ENCODE results near the gene KLK8.

Gene KLK8

DNA sequence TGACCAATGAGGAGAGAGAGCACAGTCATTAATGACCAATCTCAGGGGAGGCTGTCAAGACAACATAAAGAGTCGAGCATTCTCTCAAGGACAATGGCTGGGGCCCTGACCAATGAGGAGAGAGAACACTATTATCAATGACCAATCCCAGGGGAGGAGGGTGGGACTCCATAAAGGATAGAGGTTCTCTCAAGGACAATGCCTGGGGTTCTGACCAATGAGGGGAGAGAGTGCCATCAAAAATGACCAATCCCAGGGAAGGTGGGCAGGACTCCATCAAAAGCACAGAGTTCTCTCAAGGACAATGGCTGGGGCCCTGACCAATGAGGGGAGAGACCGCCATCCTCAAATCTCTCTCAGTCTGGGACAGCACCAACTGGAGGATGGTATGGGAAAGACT lies 28.3 kb upstream of the KLK8 start:
- TF ChIP-seq SIN3A (IDR thresholded peaks at IDR 0.05; ENCODE audit: borderline replicate concordance, insufficient read depth, low read length) (no peak), FOXP2 (optimal IDR thresholded peaks at IDR 0.05; ENCODE audit: borderline replicate concordance, extremely low read depth, extremely low read length, insufficient read depth) (no peak), POLR2AphosphoS5 (IDR thresholded peaks at IDR 0.05; ENCODE audit: low read depth, low read length) (no peak), TAF1 (IDR thresholded peaks at IDR 0.05; ENCODE audit: borderline replicate concordance, insufficient read depth, low read length) (no peak)
- TF ChIP-seq, protein P1, sequence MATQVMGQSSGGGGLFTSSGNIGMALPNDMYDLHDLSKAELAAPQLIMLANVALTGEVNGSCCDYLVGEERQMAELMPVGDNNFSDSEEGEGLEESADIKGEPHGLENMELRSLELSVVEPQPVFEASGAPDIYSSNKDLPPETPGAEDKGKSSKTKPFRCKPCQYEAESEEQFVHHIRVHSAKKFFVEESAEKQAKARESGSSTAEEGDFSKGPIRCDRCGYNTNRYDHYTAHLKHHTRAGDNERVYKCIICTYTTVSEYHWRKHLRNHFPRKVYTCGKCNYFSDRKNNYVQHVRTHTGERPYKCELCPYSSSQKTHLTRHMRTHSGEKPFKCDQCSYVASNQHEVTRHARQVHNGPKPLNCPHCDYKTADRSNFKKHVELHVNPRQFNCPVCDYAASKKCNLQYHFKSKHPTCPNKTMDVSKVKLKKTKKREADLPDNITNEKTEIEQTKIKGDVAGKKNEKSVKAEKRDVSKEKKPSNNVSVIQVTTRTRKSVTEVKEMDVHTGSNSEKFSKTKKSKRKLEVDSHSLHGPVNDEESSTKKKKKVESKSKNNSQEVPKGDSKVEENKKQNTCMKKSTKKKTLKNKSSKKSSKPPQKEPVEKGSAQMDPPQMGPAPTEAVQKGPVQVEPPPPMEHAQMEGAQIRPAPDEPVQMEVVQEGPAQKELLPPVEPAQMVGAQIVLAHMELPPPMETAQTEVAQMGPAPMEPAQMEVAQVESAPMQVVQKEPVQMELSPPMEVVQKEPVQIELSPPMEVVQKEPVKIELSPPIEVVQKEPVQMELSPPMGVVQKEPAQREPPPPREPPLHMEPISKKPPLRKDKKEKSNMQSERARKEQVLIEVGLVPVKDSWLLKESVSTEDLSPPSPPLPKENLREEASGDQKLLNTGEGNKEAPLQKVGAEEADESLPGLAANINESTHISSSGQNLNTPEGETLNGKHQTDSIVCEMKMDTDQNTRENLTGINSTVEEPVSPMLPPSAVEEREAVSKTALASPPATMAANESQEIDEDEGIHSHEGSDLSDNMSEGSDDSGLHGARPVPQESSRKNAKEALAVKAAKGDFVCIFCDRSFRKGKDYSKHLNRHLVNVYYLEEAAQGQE (IDR thresholded peaks at IDR 0.05; ENCODE audit: insufficient read depth in 1 of 2, low read depth in 2 of 2, low read length in 2 of 2): no peak

DNA sequence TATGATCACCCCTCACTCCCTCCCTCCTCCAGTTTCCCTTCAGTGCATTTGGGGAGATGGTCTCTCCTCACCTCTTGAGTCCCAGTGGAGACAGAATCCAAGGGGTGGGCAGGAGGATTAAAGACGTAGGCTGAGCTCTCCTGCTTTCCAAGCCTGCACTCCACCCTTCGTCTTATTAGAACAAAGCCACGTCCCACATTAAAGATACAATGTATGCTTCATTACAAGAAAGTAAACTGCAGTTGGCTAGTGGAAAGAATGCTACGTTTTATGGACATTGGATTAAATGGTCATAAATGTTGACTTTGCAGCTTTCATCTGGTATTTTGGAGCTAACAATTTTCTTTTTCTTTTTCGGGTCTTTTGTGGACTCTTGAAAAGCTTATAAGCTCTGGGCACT lies 26.5 kb upstream of the KLK8 start:
- TF ChIP-seq FOXP2 (optimal IDR thresholded peaks at IDR 0.05; ENCODE audit: borderline replicate concordance, extremely low read depth, extremely low read length, insufficient read depth): no peak
- no peak for TF ChIP-seq TAF1 (IDR thresholded peaks at IDR 0.05; ENCODE audit: borderline replicate concordance, insufficient read depth, low read length)
- TF ChIP-seq POLR2AphosphoS5 (IDR thresholded peaks at IDR 0.05; ENCODE audit: low read depth, low read length): no peak
- no peak for TF ChIP-seq SIN3A (IDR thresholded peaks at IDR 0.05; ENCODE audit: borderline replicate concordance, insufficient read depth, low read length)
- TF ChIP-seq, protein P1 (IDR thresholded peaks at IDR 0.05; ENCODE audit: insufficient read depth in 1 of 2, low read depth in 2 of 2, low read length in 2 of 2): no peak

DNA sequence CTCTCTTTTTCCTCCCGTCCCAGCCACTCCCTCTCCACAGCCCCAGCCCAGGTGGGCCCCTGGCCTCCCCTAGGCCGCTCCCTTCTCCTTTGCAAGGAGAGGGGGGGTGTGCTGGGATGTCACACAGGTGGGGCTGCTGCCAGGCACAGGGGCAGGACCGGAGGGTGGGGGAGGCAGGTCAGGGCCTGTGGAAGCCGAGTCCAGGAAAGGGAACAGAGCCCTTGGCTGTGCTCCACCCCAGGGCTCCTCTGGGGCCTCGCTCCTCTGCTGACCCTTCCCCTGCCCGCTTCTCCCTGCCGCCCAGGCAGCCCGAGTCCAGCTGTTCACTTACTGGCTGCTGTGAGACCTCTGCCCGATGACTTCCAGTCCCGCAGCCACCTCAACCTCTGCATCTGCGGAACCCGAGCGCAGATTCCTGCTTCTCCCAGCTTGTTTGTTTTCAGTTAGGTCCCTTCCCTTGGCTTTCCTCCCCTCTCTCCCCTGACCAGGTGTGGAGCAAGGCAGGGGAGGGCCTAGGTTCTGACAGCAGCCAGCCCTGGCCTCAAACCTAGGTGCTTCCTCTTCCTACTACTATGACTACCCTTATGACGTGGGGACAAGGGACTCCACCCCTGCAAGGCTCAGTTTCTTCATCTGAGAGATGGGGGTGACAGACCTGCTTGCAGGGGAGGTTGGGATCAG lies 25.9 kb upstream of the KLK8 start:
- TF ChIP-seq SIN3A (IDR thresholded peaks at IDR 0.05; ENCODE audit: borderline replicate concordance, insufficient read depth, low read length): no peak

DNA sequence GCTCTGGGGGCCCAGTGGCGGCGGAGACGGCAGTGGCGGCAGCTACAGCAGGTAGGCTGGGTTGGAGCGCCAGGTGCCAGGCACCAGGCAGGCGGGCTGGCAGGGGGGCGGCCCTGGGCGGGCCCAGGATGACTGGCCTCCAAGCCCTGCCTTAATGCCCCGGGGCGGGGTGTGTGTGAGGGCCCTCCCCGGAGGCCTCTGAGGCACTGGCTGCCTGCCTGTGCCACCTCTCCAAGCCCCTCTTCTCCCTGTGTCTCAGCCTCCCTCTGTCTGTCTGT lies 25.1 kb upstream of the KLK8 start, which contains the start of gene KLK11:
Gene KLK11 (minus strand): TSS at position 63 of the 278 bp plus-strand sequence. CDS start 985 bp downstream, outside the sequence.
- TF ChIP-seq POLR2AphosphoS5 (IDR thresholded peaks at IDR 0.05; ENCODE audit: low read depth, low read length) (no peak), FOXP2 (optimal IDR thresholded peaks at IDR 0.05; ENCODE audit: borderline replicate concordance, extremely low read depth, extremely low read length, insufficient read depth) (no peak), TAF1 (IDR thresholded peaks at IDR 0.05; ENCODE audit: borderline replicate concordance, insufficient read depth, low read length) (no peak), SIN3A (IDR thresholded peaks at IDR 0.05; ENCODE audit: borderline replicate concordance, insufficient read depth, low read length) (no peak)
- TF ChIP-seq, protein P1 (IDR thresholded peaks at IDR 0.05; ENCODE audit: insufficient read depth in 1 of 2, low read depth in 2 of 2, low read length in 2 of 2): no peak

DNA sequence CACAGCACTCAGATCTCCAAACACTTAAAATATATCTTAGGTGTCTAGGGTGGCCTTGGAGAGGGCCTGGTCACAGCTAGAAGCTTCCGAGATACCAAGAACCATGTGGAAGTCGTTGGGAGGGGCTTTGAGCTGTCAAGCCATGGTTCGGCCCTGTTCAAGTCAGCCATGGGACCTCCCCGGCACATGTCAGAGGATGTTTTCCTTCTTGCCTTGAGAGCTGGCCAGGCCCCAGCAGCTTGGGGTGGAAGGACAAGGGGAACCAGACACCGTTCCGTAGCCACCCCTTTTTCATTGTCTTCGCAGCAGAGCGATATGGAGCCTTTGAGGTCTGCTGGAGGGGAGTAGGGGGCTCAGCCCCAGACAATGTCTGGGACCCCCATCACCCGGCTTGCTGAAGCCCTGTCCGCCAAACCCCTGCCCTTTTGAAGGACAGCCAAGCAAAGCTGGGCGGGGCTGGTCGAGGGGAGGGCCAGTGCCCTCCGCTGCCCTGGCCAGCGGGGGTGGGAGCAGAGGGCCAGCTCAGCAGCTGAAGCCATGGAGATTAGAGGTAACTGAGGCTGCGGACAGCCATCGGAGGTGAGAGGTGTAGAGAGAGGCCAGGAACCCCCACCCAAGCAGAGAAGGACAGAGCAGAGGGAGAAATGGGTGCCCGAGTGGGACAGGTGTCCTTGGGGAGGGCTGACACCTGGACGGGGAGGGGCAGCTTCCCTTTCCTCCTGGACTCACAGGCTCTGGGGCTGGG lies 24.6 kb upstream of the KLK8 start:
- TF ChIP-seq FOXP2 (optimal IDR thresholded peaks at IDR 0.05; ENCODE audit: borderline replicate concordance, extremely low read depth, extremely low read length, insufficient read depth) (no peak), POLR2AphosphoS5 (IDR thresholded peaks at IDR 0.05; ENCODE audit: low read depth, low read length) (no peak), TAF1 (IDR thresholded peaks at IDR 0.05; ENCODE audit: borderline replicate concordance, insufficient read depth, low read length) (no peak)
- TF ChIP-seq, protein P1 (IDR thresholded peaks at IDR 0.05; ENCODE audit: insufficient read depth in 1 of 2, low read depth in 2 of 2, low read length in 2 of 2): no peak
